Neural progenitor cell (in vitro differentiated cells): ENCODE results near the gene SEC16B. TPM values are rescaled to one million over a fixed set of nuclear protein-coding genes. Genes with fewer than 3 reads are reported as not detected.

ENCODE experiments used
- DNase-seq: peaks from one replicate; pipeline ENCODE4 v3.0.0-alpha.2; 2016; ENCODE audit warnings: low spot score
- H2AFZ ChIP-seq: fragments of 200-600 bp; sonication (generic); replicated peaks from 2 replicates; pipeline ENCODE4 v1.6.1; 2016; ENCODE audit warnings: antibody characterized with exemption
- H3F3A ChIP-seq: fragments of 200-600 bp; sonication (generic); 2 replicates; pipeline ENCODE4 v1.6.1; 2016; ENCODE audit warnings: antibody characterized with exemption, low read depth
- H3K27ac ChIP-seq: fragments of 200-600 bp; sonication (generic); 2 replicates; pipeline ENCODE4 v1.5.1; 2016; ENCODE audit warnings: mild to moderate bottlenecking
- H3K27me3 ChIP-seq: fragments of 200-600 bp; sonication (generic); 2 replicates; pipeline ENCODE4 v1.6.1; 2016; ENCODE audit warnings: mild to moderate bottlenecking, moderate library complexity
- H3K36me3 ChIP-seq: fragments of 200-600 bp; sonication (generic); 2 replicates; pipeline ENCODE4 v1.5.1; 2016
- H3K4me1 ChIP-seq: fragments of 200-600 bp; sonication (generic); 2 replicates; pipeline ENCODE4 v1.6.1; 2016; ENCODE audit warnings: mixed run types
- H3K4me2 ChIP-seq: fragments of 200-600 bp; sonication (generic); 2 replicates; pipeline ENCODE4 v1.6.1; 2016
- H3K4me3 ChIP-seq: fragments of 200-600 bp; sonication (generic); 2 replicates; pipeline ENCODE4 v1.5.1; 2016
- H3K79me2 ChIP-seq: fragments of 200-600 bp; sonication (generic); 2 replicates; pipeline ENCODE4 v1.6.1; 2016; ENCODE audit warnings: low read depth
- H3K9ac ChIP-seq: fragments of 200-600 bp; sonication (generic); 2 replicates; pipeline ENCODE4 v1.6.1; 2016
- H3K9me3 ChIP-seq: fragments of 200-600 bp; sonication (generic); 2 replicates; pipeline ENCODE4 v1.5.1; 2016; ENCODE audit warnings: low read depth
- H4K20me1 ChIP-seq: fragments of 200-600 bp; sonication (generic); 2 replicates; pipeline ENCODE4 v1.6.1; 2016; ENCODE audit warnings: low read depth
- H3K27ac Mint-ChIP-seq: 3 replicates; pipeline ENCODE4 v1.8.0; 2021; ENCODE audit warnings: mixed read lengths
- H3K27me3 Mint-ChIP-seq: 2 replicates; pipeline ENCODE4 v1.8.0; 2022; ENCODE audit warnings: low read depth, mild to moderate bottlenecking, inconsistent platforms, moderate library complexity, mixed read lengths; ENCODE audit not compliant: insufficient read depth
- H3K36me3 Mint-ChIP-seq: 3 replicates; pipeline ENCODE4 v1.8.0; 2021; ENCODE audit warnings: mixed read lengths
- H3K4me1 Mint-ChIP-seq: 3 replicates; pipeline ENCODE4 v1.8.0; 2021; ENCODE audit warnings: mixed read lengths
- H3K4me3 Mint-ChIP-seq: 3 replicates; pipeline ENCODE4 v1.8.0; 2021; ENCODE audit warnings: mild to moderate bottlenecking, moderate library complexity, mixed read lengths
- H3K9me3 Mint-ChIP-seq: 3 replicates; pipeline ENCODE4 v1.8.0; 2020; ENCODE audit warnings: mixed read lengths
- EZH2 ChIP-seq: fragments of 200-600 bp; sonication (generic); IDR thresholded peaks from 2 replicates; pipeline ENCODE4 v1.6.1; 2017; ENCODE audit warnings: antibody characterized with exemption, mild to moderate bottlenecking, moderate library complexity
- EZH2phosphoT487 ChIP-seq: fragments of 200-600 bp; sonication (generic); IDR thresholded peaks from 2 replicates; pipeline ENCODE4 v1.6.1; 2017; ENCODE audit warnings: antibody characterized with exemption
- total RNA-seq: library from RNA; depleted of rRNA; stranded (reverse); fragments of >200 nt; gene quantifications from 2 replicates; pipeline ENCODE4 v1.2.3, GENCODE V29; 2015; ENCODE audit warnings: low replicate concordance
- TF ChIP-seq, protein P1 (sequence below): fragments of 200-600 bp; sonication (generic); IDR thresholded peaks from 2 replicates; pipeline ENCODE4 v1.5.1; 2017; ENCODE audit warnings: antibody characterized with exemption, mild to moderate bottlenecking

The SEC16B gene
- total RNA-seq, 1 donor from 2014 or later: 0.67 TPM

DNA sequence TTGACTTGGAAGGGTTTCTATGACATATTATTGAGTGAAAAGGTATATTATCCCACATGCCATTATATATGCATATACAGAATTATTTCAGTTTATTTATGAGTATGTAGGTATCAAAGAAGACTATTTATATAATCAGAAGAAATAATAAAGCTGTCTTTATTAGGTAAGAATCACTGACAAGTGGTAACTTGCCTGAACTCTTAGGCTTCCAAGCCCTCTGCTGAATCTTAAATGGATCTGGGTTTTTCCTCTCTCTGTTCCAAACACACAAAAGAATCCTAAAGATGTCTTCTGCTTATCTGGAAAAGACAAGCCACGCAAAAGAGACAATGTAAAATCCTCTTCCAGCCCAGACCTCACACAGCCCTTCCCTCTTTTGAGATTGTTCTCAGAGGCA lies 14.9 kb upstream of the SEC16B start:
- peaks cover 5% of the 10 kb centered on the region for H3K9me3 ChIP-seq
- DNase-seq: no peak
- no peaks in the 10 kb centered on the region for H3K36me3 ChIP-seq
- H3K36me3 Mint-ChIP-seq: no peaks in the 10 kb centered on the region
- peaks cover 8% of the 10 kb centered on the region for H3K4me1 Mint-ChIP-seq
- no peaks in the 10 kb centered on the region for H3K27me3 ChIP-seq
- no peak overlapping the region for H3K9ac ChIP-seq
- no peak overlapping the region for H3K27ac Mint-ChIP-seq
- peaks cover 12% of the 10 kb centered on the region for H3K4me1 ChIP-seq
- H3F3A ChIP-seq: no peaks in the 10 kb centered on the region
- H3K4me2 ChIP-seq: no peak overlapping the region
- no peaks in the 10 kb centered on the region for H4K20me1 ChIP-seq
- no peak overlapping the region for H3K4me3 Mint-ChIP-seq
- H3K9me3 Mint-ChIP-seq: peaks cover 24% of the 10 kb centered on the region
- H3K27me3 Mint-ChIP-seq: peaks cover 4% of the 10 kb centered on the region
- H2AFZ ChIP-seq: peak overlapping the region; percentile 54
- no peak overlapping the region for H3K27ac ChIP-seq
- no peak overlapping the region for H3K4me3 ChIP-seq
- no peaks in the 10 kb centered on the region for H3K79me2 ChIP-seq
- no peak for TF ChIP-seq EZH2phosphoT487
- TF ChIP-seq, protein P1, sequence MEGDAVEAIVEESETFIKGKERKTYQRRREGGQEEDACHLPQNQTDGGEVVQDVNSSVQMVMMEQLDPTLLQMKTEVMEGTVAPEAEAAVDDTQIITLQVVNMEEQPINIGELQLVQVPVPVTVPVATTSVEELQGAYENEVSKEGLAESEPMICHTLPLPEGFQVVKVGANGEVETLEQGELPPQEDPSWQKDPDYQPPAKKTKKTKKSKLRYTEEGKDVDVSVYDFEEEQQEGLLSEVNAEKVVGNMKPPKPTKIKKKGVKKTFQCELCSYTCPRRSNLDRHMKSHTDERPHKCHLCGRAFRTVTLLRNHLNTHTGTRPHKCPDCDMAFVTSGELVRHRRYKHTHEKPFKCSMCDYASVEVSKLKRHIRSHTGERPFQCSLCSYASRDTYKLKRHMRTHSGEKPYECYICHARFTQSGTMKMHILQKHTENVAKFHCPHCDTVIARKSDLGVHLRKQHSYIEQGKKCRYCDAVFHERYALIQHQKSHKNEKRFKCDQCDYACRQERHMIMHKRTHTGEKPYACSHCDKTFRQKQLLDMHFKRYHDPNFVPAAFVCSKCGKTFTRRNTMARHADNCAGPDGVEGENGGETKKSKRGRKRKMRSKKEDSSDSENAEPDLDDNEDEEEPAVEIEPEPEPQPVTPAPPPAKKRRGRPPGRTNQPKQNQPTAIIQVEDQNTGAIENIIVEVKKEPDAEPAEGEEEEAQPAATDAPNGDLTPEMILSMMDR: no peak
- TF ChIP-seq EZH2: no peak

DNA sequence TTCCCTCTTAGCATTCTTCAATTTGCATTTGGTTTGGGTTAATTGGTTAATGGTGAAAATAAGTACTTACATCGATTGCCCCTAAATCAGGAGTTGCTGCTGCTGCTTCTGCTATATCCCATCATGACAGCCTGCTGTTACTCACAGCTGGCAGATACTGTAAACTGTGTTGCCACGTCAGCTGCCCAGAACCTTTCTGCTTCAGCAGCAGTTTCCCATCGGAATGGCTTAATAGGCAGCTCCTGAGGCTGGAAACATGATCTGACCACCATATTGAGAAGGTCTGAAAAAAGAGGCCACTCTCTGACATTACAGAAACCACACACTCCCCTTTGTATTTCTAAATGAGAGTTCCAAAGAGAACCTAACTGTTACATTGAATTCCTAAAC lies 14.3 kb upstream of the SEC16B start:
- peak overlapping the region; percentile 63 for H3K4me2 ChIP-seq
- H3K4me1 ChIP-seq: peaks cover 12% of the 10 kb centered on the region
- peak; percentile 63 for DNase-seq
- no peak for TF ChIP-seq EZH2phosphoT487
- no peak for TF ChIP-seq EZH2
- TF ChIP-seq, protein P1: no peak
- no peak overlapping the region for H3K4me3 ChIP-seq
- Mint-ChIP-seq H3K27ac (peak overlapping the region; percentile 48), H3K36me3 (no peaks in the 10 kb centered on the region), H3K4me1 (peaks cover 8% of the 10 kb centered on the region), H3K9me3 (peaks cover 18% of the 10 kb centered on the region), H3K4me3 (no peak overlapping the region), H3K27me3 (peaks cover 4% of the 10 kb centered on the region)
- H3K79me2 ChIP-seq: no peaks in the 10 kb centered on the region
- H2AFZ ChIP-seq: peak overlapping the region; percentile 99
- H3K27ac ChIP-seq: no peak overlapping the region
- no peak overlapping the region for H3K9ac ChIP-seq
- H4K20me1 ChIP-seq: no peaks in the 10 kb centered on the region
- no peaks in the 10 kb centered on the region for H3F3A ChIP-seq
- H3K36me3 ChIP-seq: no peaks in the 10 kb centered on the region
- no peaks in the 10 kb centered on the region for H3K9me3 ChIP-seq
- H3K27me3 ChIP-seq: no peaks in the 10 kb centered on the region

DNA sequence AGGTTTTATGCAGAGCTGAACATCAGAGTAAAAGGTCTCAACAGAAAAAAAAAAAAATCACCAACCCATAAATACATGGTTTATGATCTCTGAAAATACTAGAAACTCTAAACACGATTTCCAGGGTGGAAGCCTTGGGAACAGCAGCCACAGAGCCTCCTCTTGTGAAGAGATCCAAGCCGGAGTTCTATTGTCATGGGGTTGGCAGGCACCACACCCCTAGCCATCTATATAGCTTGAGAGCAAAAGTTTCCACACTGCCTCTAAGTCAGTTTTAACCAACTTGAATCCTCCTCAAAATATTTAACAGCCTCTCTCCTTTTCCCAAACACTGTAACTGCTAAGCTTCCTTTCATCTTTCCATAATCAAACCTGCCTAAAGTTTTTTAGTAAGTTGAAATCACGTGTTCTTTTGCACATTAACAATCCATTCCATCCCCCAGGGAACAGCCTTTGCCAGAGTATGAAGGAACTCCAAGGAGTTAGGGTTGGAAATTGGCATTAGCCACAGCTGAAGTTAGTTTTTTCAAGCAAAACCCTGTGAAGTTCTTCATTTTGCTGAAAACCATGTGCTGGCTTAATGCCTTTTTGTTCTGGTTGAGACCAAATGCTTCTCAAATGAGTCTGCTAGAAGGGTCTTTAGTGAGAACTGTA lies 13.8 kb upstream of the SEC16B start:
- TF ChIP-seq, protein P1: no peak
- TF ChIP-seq EZH2phosphoT487: no peak
- TF ChIP-seq EZH2: no peak
- Histone ChIP-seq H3K27ac (no peak overlapping the region), H3K4me3 (no peak overlapping the region), H3F3A (no peaks in the 10 kb centered on the region), H3K9me3 (no peaks in the 10 kb centered on the region), H3K36me3 (no peaks in the 10 kb centered on the region), H3K27me3 (no peaks in the 10 kb centered on the region), H3K9ac (no peak overlapping the region), H4K20me1 (no peaks in the 10 kb centered on the region), H3K79me2 (no peaks in the 10 kb centered on the region), H3K4me2 (peak overlapping the region; percentile 63), H2AFZ (peak overlapping the region; percentile 99), H3K4me1 (peaks cover 12% of the 10 kb centered on the region)
- Mint-ChIP-seq H3K27me3 (peaks cover 6% of the 10 kb centered on the region), H3K27ac (no peak overlapping the region), H3K4me3 (no peak overlapping the region), H3K9me3 (peaks cover 13% of the 10 kb centered on the region), H3K36me3 (no peaks in the 10 kb centered on the region), H3K4me1 (peaks cover 8% of the 10 kb centered on the region)
- no peak for DNase-seq
